Esophagus squamous epithelium (tissue), 4 donors: Measurements from ENCODE around the gene RGS3.
"Not testable (repeated sequence)": the region's sequence is repeated elsewhere in the genome, so short reads cannot be mapped to it uniquely, and the experiment has no call there.

ENCODE experiments used
- POLR2A ChIP-seq, 4 donors: fragments of 450-650 bp; IDR thresholded peaks; one replicate each; pipeline ENCODE4 v1.6.1; 2017; ENCODE audit warnings: antibody characterized with exemption in 4 of 4, mild to moderate bottlenecking in 4 of 4, moderate library complexity in 3 of 4
- TF ChIP-seq, protein P1 (sequence below), 6 experiments: fragments of 450-650 bp in 4 of 6; fragments of 200-600 bp in 2 of 6; sonication (generic) in 2 of 6; IDR thresholded peaks; one replicate each; pipeline ENCODE4 v1.5.1; 2016 to 2019; ENCODE audit warnings: antibody characterized with exemption in 6 of 6, mild to moderate bottlenecking in 4 of 6, moderate library complexity in 4 of 6

DNA sequence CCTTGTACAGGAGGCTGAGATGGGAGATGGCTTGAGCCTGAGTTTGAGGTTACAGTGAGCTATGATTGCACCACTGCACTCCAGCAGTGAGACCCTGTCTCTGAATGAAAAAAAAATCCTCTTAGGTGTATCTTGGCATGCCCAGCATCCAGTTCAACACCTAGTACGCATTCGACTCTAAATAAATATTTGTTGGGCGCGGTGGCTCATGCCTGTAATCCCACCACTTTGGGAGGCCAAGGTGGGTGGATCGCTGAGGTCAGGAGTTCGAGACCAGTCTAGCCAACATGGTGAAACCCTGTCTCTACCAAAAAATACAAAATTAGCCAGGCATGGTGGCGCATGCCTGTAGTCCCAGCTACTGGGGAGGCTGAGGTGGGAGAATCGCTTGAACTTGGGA is 86.4 kb downstream of the RGS3 start:
- TF ChIP-seq POLR2A (IDR thresholded peaks at IDR 0.05) = not testable (repeated sequence)
- TF ChIP-seq, protein P1, sequence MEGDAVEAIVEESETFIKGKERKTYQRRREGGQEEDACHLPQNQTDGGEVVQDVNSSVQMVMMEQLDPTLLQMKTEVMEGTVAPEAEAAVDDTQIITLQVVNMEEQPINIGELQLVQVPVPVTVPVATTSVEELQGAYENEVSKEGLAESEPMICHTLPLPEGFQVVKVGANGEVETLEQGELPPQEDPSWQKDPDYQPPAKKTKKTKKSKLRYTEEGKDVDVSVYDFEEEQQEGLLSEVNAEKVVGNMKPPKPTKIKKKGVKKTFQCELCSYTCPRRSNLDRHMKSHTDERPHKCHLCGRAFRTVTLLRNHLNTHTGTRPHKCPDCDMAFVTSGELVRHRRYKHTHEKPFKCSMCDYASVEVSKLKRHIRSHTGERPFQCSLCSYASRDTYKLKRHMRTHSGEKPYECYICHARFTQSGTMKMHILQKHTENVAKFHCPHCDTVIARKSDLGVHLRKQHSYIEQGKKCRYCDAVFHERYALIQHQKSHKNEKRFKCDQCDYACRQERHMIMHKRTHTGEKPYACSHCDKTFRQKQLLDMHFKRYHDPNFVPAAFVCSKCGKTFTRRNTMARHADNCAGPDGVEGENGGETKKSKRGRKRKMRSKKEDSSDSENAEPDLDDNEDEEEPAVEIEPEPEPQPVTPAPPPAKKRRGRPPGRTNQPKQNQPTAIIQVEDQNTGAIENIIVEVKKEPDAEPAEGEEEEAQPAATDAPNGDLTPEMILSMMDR (IDR thresholded peaks at IDR 0.05) = not testable (repeated sequence)
